ENCODE results near the gene NUDT21.
"Not testable (repeated sequence)": the region's sequence is repeated elsewhere in the genome, so short reads cannot be mapped to it uniquely, and the experiment has no call there.

Gene NUDT21

DNA sequence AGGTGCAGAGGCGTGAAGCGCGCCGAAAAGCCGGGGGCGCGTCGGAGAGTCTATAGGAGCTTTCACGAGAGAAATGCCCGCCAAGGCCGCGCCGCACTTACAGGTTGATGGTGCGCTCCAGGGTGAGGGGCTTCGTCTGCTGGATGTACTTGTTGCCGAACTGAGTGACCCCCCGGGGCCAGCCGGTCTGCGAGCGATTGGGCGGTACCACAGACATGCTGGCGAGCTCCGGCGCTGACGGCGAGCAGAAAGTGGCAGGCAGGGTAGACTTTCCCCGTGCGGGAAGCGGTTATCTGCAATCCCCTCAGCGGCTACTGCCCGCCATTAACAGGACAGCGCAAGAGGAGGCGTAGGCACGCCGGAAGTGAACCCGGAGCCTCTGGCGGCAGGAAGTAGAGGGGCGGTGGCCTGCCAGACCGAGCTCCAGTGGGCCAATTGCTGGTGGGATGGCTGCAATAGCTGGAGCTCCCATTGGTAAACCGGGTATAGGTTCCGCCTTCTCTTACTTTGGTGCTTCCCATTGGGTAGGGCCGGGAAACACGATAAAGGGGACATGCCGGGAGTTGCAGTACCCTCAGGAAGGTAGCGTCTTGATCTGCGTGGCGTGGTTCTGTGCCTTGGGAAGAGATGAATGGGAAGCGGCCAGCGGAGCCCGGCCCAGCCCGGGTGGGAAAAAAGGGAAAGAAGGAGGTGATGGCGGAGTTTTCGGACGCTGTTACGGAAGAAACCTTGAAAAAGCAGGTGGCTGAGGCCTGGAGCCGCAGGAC lies at the start of gene NUDT21, which contains the start of gene OGFOD1:
Gene NUDT21 (minus strand): TSS at position 347 of the 767 bp plus-strand sequence. CDS start 130 bp downstream, at position 217.
Gene OGFOD1 (plus strand): TSS at position 569 of the 767 bp plus-strand sequence. CDS start 59 bp downstream, at position 628.
- DNase-seq (ENCODE audit: low read depth) = peak; percentile 94
- peak; percentile 2 for TF ChIP-seq CTCF (IDR thresholded peaks at IDR 0.05; ENCODE audit: control insufficient read depth, insufficient read depth, low read depth, low read length, missing control alignments)
- H3K4me3 ChIP-seq (ENCODE audit: control insufficient read depth, low read depth, low read length) = peak within 1 kb of the TSS; percentile 93

DNA sequence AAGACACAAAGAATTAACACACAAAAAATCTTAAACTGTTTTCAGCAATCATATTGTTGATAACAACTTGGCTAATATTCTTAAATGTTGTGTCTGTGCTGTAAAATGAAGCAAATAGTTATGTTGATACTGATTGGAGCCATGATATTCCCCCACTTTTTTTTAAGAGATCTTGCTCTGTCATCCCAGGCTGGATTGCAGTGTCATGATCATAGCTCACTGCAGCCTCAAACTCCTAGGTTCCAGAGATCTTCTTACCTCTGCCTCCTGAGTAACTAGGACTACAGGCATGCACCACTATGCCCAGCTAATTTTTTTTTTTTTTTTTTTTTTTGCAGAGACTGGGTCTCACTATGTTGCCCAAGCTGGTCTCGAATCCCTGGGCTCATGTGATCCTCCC lies 42.7 kb upstream of the NUDT21 start:
- H3K4me3 ChIP-seq (ENCODE audit: control insufficient read depth, low read depth, low read length) = no peak overlapping the region
- no peak for DNase-seq (ENCODE audit: low read depth)

GRCh38 chr16:56493126-56493525 lies 42.0 kb upstream of the NUDT21 start:
- no peak for TF ChIP-seq CTCF (IDR thresholded peaks at IDR 0.05; ENCODE audit: control insufficient read depth, insufficient read depth, low read depth, low read length, missing control alignments)
- no peak for DNase-seq (ENCODE audit: low read depth)
- no peak overlapping the region for H3K4me3 ChIP-seq (ENCODE audit: control insufficient read depth, low read depth, low read length)

More for the DNA sequence above, 42.7 kb upstream of the NUDT21 start:
- no peak for TF ChIP-seq CTCF (IDR thresholded peaks at IDR 0.05; ENCODE audit: control insufficient read depth, insufficient read depth, low read depth, low read length, missing control alignments)

DNA sequence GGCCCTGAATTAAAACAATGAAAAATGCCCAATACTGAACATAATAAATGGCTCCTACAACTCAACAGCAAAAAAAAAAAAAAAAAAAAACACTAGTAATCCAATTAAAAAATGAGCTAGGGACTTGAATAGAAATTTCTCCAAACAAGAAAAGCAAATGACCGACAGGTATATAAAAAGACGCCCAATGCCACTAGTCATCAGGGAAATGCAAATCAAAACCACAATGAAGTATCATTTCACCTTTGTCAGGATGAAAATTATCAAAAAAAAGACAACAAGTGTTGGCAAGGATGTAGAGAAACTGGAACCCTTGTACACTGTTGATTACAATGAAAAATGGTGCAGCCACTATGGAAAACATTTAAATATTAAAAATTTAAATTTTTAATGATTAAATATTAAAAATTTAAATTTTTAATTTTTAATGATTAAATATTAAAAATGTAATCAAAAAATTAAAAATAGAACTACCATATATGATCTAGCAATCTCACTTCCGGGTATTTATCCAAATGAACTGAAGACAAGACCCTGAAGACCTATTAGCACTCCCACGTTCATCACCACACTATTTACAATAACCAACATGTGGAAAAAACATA lies 40.6 kb upstream of the NUDT21 start:
- H3K4me3 ChIP-seq (ENCODE audit: control insufficient read depth, low read depth, low read length) = no peak overlapping the region
- no peak for DNase-seq (ENCODE audit: low read depth)
- no peak for TF ChIP-seq CTCF (IDR thresholded peaks at IDR 0.05; ENCODE audit: control insufficient read depth, insufficient read depth, low read depth, low read length, missing control alignments)

DNA sequence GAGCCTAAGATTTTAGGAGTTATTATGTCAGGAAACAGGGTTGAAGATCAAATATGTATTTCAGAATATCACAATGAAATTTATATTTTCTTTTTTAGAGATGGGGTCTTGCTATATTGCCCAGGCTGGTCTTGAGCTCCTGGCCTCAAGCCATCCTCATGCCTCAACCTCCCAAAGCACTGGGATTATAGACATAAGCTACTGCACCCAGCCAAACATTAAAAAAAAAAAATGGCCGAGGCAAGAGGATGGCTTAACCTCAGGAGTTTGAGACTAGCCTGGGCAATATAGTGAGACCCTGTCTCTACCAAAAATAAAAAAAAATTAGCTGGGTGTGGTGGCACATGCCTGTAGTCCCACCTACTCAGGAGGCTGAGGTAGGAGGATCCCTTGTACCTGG lies 37.7 kb upstream of the NUDT21 start:
- not testable (repeated sequence) for DNase-seq (ENCODE audit: low read depth); H3K4me3 ChIP-seq (ENCODE audit: control insufficient read depth, low read depth, low read length)

GRCh38 chr16:56488035-56488434 lies 36.9 kb upstream of the NUDT21 start:
- no peak for DNase-seq (ENCODE audit: low read depth)
- no peak overlapping the region for H3K4me3 ChIP-seq (ENCODE audit: control insufficient read depth, low read depth, low read length)
- TF ChIP-seq CTCF (IDR thresholded peaks at IDR 0.05; ENCODE audit: control insufficient read depth, insufficient read depth, low read depth, low read length, missing control alignments) = no peak

DNA sequence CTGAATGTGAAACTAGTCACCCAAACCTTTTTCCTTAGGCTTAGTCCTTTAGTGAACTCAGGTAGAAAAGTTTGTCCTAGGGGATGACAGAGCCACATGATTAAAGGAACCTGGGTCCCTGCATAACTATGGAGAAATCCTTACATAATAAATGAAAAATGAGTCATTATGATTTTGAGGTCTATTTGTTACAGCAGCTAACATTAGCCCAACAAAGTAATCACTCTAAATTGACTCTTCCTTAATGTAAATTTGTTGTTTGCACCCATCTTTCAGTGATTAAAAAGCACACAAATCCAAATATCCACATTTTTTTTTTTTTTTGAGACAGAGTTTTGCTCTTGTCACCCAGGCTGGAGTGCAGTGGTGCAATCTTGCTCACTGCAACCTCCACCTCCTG lies 32.3 kb upstream of the NUDT21 start:
- DNase-seq (ENCODE audit: low read depth) = no peak
- H3K4me3 ChIP-seq (ENCODE audit: control insufficient read depth, low read depth, low read length) = no peak overlapping the region
- TF ChIP-seq CTCF (IDR thresholded peaks at IDR 0.05; ENCODE audit: control insufficient read depth, insufficient read depth, low read depth, low read length, missing control alignments) = no peak
